ENCODE results near the gene STRIP1. TPM values are rescaled to one million over a fixed set of nuclear protein-coding genes. Genes with fewer than 3 reads are reported as not detected.
"Not testable (repeated sequence)": the region's sequence is repeated elsewhere in the genome, so short reads cannot be mapped to it uniquely, and the experiment has no call there.

Gene STRIP1
- total and polyA plus RNA-seq, 2 donors (not counting 1 experiment from before 2014, with no cell fraction given), result 17.2 to 43.8 TPM

- Histone ChIP-seq H3K9ac (ENCODE audit: insufficient read depth, low read length) (no peak within 1 kb of the TSS), H3K4me2 (ENCODE audit: extremely low read depth, insufficient read depth, low read length) (no peak within 1 kb of the TSS), H3K27me3 (ENCODE audit: control insufficient read depth, insufficient read depth, low read length) (peaks cover 67% of the 10 kb centered on the region), H3K4me3 (replicated peaks in 1 of 4; ENCODE audit: control extremely low read depth in 1 of 4, insufficient read depth in 1 of 4, low read depth in 3 of 4, low read length in 4 of 4) (no peak within 1 kb of the TSS), H4K20me1 (ENCODE audit: control insufficient read depth, extremely low read depth, insufficient read depth, low read length) (no peaks in the 10 kb centered on the region), H3K36me3 (ENCODE audit: control insufficient read depth, insufficient read depth, low read length) (no peaks in the 10 kb centered on the region), H3K79me2 (ENCODE audit: control insufficient read depth, insufficient read depth, low read length) (no peaks in the 10 kb centered on the region), H3K9me3 (ENCODE audit: control insufficient read depth, insufficient read depth, low read depth, low read length) (no peaks in the 10 kb centered on the region), H2AFZ (ENCODE audit: low read length) (no peak within 1 kb of the TSS), H3K27ac (ENCODE audit: insufficient read depth, low read length) (no peak within 1 kb of the TSS), H3K4me1 (ENCODE audit: control insufficient read depth, extremely low read depth, insufficient read depth, low read length) (no peaks in the 10 kb centered on the region)
- DNase-seq (ENCODE audit: low read depth in 2 of 2), result no peak
- TF ChIP-seq CTCF (conservative IDR thresholded peaks at IDR 0.05 in 1 of 2, IDR thresholded peaks at IDR 0.05 in 1 of 2; ENCODE audit: low read depth in 1 of 2, low read length in 2 of 2) (no peak), EZH2 (IDR thresholded peaks at IDR 0.05; ENCODE audit: low read length, missing control alignments) (peak; percentile 78)
These were observed 36.3 kb downstream of the STRIP1 start, which contains the start of gene ALX3 for GRCh38 chr1:110070671-110071242. Gene ALX3 (minus strand): TSS chr1:110070672. CDS start chr1:110070612, 60 bp downstream.

DNA sequence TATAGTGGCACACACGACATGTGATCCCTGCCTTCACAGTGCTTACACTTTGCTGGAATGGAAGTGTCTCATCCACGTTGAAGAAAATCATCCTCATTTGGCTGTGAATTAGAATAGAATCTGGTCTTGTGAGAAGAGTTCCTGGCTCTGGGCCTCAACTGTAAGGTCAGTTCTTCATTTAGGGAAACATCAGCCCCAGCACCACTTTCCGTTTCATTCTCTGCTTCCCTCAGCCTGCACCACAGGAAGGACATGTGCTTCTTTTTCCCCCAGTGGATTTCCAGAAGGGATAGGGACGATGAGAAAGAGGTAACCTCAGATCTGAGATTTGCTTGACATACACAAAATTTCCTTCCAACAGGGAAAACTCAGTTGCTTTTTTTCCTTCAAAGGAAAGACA lies 39.7 kb downstream of the STRIP1 start:
- peaks cover 49% of the 10 kb centered on the region for H3K27me3 ChIP-seq (ENCODE audit: control insufficient read depth, insufficient read depth, low read length)
- no peak for DNase-seq (ENCODE audit: low read depth in 2 of 2)
- H3K4me1 ChIP-seq (ENCODE audit: control insufficient read depth, extremely low read depth, insufficient read depth, low read length), result no peaks in the 10 kb centered on the region
- H3K27ac ChIP-seq (ENCODE audit: insufficient read depth, low read length), result no peak overlapping the region
- H4K20me1 ChIP-seq (ENCODE audit: control insufficient read depth, extremely low read depth, insufficient read depth, low read length), result no peaks in the 10 kb centered on the region
- no peak overlapping the region for H2AFZ ChIP-seq (ENCODE audit: low read length)
- no peaks in the 10 kb centered on the region for H3K9me3 ChIP-seq (ENCODE audit: control insufficient read depth, insufficient read depth, low read depth, low read length)
- no peak overlapping the region for H3K4me2 ChIP-seq (ENCODE audit: extremely low read depth, insufficient read depth, low read length)
- H3K9ac ChIP-seq (ENCODE audit: insufficient read depth, low read length), result no peak overlapping the region
- H3K36me3 ChIP-seq (ENCODE audit: control insufficient read depth, insufficient read depth, low read length), result no peaks in the 10 kb centered on the region
- TF ChIP-seq EZH2 (IDR thresholded peaks at IDR 0.05; ENCODE audit: low read length, missing control alignments), result no peak
- no peak for TF ChIP-seq CTCF (conservative IDR thresholded peaks at IDR 0.05 in 1 of 2, IDR thresholded peaks at IDR 0.05 in 1 of 2; ENCODE audit: low read depth in 1 of 2, low read length in 2 of 2)
- H3K4me3 ChIP-seq (replicated peaks in 1 of 4; ENCODE audit: control extremely low read depth in 1 of 4, insufficient read depth in 1 of 4, low read depth in 3 of 4, low read length in 4 of 4), result no peak overlapping the region
- H3K79me2 ChIP-seq (ENCODE audit: control insufficient read depth, insufficient read depth, low read length), result no peaks in the 10 kb centered on the region

DNA sequence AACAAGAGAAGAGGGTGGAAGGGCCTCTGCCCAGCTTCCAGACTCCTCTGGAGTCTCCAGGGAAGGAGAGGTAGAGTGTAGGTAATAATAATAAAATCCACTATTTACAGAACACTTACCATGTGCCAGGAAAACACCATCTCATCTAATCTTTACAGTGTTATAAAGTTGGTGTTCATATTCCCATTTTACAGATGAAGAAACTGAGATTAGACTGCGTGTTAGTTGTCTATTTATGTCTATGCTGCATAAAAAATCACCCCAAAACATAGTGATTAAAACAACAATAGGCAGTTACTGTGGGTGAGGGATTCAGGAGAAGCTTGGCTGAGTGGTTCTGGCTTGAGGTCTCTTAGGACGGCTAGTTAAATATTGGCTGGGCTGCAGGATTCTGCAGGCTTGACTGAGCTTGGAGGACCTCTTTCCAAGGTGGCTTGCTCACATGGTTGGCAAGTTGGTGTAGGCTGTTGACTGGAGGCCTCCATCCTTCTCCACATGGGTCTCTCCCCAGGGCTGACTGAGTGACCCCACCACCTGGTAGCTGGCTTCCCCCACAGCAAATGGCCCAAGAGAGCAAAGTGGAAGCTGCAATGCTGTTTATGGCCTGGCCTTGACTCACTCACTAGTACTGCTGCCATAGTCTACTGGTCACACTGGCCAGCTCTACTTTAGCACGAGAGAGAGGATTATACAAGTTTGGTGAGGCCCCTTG lies 42.5 kb downstream of the STRIP1 start:
- H2AFZ ChIP-seq (ENCODE audit: low read length), result no peak overlapping the region
- no peak overlapping the region for H3K9ac ChIP-seq (ENCODE audit: insufficient read depth, low read length)
- no peaks in the 10 kb centered on the region for H3K9me3 ChIP-seq (ENCODE audit: control insufficient read depth, insufficient read depth, low read depth, low read length)
- no peaks in the 10 kb centered on the region for H4K20me1 ChIP-seq (ENCODE audit: control insufficient read depth, extremely low read depth, insufficient read depth, low read length)
- H3K27me3 ChIP-seq (ENCODE audit: control insufficient read depth, insufficient read depth, low read length), result peaks cover 26% of the 10 kb centered on the region
- no peak overlapping the region for H3K4me2 ChIP-seq (ENCODE audit: extremely low read depth, insufficient read depth, low read length)
- no peak for DNase-seq (ENCODE audit: low read depth in 2 of 2)
- H3K79me2 ChIP-seq (ENCODE audit: control insufficient read depth, insufficient read depth, low read length), result no peaks in the 10 kb centered on the region
- H3K4me3 ChIP-seq (replicated peaks in 1 of 4; ENCODE audit: control extremely low read depth in 1 of 4, insufficient read depth in 1 of 4, low read depth in 3 of 4, low read length in 4 of 4), result no peak overlapping the region
- TF ChIP-seq CTCF (conservative IDR thresholded peaks at IDR 0.05 in 1 of 2, IDR thresholded peaks at IDR 0.05 in 1 of 2; ENCODE audit: low read depth in 1 of 2, low read length in 2 of 2), result no peak
- TF ChIP-seq EZH2 (IDR thresholded peaks at IDR 0.05; ENCODE audit: low read length, missing control alignments), result no peak
- no peaks in the 10 kb centered on the region for H3K4me1 ChIP-seq (ENCODE audit: control insufficient read depth, extremely low read depth, insufficient read depth, low read length)
- no peak overlapping the region for H3K27ac ChIP-seq (ENCODE audit: insufficient read depth, low read length)
- H3K36me3 ChIP-seq (ENCODE audit: control insufficient read depth, insufficient read depth, low read length), result no peaks in the 10 kb centered on the region

DNA sequence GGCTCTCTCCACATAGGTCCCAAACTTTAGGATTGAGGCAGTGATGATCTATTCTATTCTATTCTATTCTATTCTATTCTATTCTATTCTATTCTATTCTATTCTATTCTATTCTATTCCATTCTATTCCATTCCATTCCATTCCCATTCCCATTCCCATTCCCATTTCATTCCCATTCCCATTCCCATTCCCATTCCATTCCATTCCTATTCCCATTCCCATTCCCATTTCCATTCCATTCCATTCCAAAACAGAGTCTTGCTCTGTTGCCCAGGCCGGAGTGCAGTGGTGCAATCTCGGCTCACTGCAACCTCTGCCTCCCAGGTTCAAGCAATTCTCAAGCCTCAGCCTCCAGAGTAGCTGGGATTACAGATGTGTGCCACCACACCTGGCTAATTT lies 45.6 kb downstream of the STRIP1 start:
- H3K27me3 ChIP-seq (ENCODE audit: control insufficient read depth, insufficient read depth, low read length), result peaks cover 39% of the 10 kb centered on the region
- not testable (repeated sequence) for H4K20me1 ChIP-seq (ENCODE audit: control insufficient read depth, extremely low read depth, insufficient read depth, low read length); H3K9me3 ChIP-seq (ENCODE audit: control insufficient read depth, insufficient read depth, low read depth, low read length); H3K4me1 ChIP-seq (ENCODE audit: control insufficient read depth, extremely low read depth, insufficient read depth, low read length); DNase-seq (ENCODE audit: low read depth in 2 of 2); H3K9ac ChIP-seq (ENCODE audit: insufficient read depth, low read length); H3K4me3 ChIP-seq (replicated peaks in 1 of 4; ENCODE audit: control extremely low read depth in 1 of 4, insufficient read depth in 1 of 4, low read depth in 3 of 4, low read length in 4 of 4); H3K27ac ChIP-seq (ENCODE audit: insufficient read depth, low read length); H3K36me3 ChIP-seq (ENCODE audit: control insufficient read depth, insufficient read depth, low read length); H2AFZ ChIP-seq (ENCODE audit: low read length); H3K4me2 ChIP-seq (ENCODE audit: extremely low read depth, insufficient read depth, low read length); H3K79me2 ChIP-seq (ENCODE audit: control insufficient read depth, insufficient read depth, low read length)

Measured in fibroblast of lung (primary cell).